ENCODE measurements around the gene SYT8.

DNA sequence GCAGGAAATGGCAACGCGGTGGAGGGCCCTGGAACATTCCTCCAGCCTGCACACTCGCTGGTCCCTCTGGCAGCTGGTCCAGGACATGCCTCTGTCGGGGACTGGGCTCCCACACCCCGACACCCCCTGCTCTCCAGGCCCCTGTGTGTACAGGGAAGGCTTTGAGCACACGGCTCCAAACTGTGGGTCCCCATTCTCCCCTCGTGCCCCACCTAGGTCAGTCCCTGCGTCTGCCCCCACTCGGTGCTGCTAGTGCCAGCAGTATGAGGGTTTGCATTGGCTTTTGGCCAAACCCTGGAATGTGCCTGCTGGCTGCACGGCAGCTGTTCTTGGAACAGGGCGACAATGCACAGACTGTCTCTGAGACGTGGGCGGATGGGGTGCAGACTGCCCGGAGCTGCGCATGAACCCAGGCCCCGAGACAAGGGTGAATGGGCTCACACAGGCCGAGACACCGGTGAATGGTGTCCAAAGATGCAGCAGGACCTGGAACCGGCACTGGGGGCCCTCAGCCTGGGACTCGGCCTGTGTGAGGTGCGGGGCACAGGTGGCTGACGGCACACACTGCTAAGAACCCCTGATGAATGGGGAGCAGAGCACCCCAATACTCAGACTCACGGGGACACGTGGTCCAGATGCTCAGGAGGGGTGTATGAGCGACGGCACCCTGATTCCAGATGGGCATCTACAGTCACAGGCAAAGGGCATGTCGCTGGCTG is 7.5 kb upstream of the SYT8 start:
- no peak for TF ChIP-seq EZH2phosphoT487 (IDR thresholded peaks at IDR 0.05; ENCODE audit: borderline replicate concordance, low read length)
- TF ChIP-seq, protein P1, sequence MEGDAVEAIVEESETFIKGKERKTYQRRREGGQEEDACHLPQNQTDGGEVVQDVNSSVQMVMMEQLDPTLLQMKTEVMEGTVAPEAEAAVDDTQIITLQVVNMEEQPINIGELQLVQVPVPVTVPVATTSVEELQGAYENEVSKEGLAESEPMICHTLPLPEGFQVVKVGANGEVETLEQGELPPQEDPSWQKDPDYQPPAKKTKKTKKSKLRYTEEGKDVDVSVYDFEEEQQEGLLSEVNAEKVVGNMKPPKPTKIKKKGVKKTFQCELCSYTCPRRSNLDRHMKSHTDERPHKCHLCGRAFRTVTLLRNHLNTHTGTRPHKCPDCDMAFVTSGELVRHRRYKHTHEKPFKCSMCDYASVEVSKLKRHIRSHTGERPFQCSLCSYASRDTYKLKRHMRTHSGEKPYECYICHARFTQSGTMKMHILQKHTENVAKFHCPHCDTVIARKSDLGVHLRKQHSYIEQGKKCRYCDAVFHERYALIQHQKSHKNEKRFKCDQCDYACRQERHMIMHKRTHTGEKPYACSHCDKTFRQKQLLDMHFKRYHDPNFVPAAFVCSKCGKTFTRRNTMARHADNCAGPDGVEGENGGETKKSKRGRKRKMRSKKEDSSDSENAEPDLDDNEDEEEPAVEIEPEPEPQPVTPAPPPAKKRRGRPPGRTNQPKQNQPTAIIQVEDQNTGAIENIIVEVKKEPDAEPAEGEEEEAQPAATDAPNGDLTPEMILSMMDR (IDR thresholded peaks at IDR 0.05; ENCODE audit: low read depth, low read length, poor library complexity, severe bottlenecking): no peak

Data from DOHH2 (cell line).